Measurements from ENCODE around the gene MCF2L.
"Not testable (repeated sequence)": the region's sequence is repeated elsewhere in the genome, so short reads cannot be mapped to it uniquely, and the experiment has no call there.

Gene MCF2L

GRCh38 chr13:113065406-113066141 is 96.6 kb downstream of the MCF2L start:
- DNase-seq (ENCODE audit: low spot score) = no peak

DNA sequence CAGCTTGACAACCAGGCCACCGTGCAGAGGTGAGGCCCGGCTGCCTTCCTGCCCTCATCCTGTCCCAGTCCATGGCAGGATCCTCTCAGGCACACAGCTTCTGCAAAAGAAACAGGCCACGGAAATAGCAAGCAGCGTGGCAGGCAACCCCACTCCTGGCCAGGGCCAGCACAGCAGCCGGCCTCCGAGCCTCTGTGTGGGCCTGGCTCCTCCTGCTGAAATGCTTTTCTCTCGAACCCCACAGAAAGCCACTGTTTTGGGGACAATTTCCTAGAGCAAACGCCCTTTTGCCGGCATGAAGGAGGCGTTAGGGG is 97.1 kb downstream of the MCF2L start:
- DNase-seq (ENCODE audit: low spot score) = no peak

GRCh38 chr13:113066746-113067145 is 97.7 kb downstream of the MCF2L start:
- no peak for DNase-seq (ENCODE audit: low spot score)

DNA sequence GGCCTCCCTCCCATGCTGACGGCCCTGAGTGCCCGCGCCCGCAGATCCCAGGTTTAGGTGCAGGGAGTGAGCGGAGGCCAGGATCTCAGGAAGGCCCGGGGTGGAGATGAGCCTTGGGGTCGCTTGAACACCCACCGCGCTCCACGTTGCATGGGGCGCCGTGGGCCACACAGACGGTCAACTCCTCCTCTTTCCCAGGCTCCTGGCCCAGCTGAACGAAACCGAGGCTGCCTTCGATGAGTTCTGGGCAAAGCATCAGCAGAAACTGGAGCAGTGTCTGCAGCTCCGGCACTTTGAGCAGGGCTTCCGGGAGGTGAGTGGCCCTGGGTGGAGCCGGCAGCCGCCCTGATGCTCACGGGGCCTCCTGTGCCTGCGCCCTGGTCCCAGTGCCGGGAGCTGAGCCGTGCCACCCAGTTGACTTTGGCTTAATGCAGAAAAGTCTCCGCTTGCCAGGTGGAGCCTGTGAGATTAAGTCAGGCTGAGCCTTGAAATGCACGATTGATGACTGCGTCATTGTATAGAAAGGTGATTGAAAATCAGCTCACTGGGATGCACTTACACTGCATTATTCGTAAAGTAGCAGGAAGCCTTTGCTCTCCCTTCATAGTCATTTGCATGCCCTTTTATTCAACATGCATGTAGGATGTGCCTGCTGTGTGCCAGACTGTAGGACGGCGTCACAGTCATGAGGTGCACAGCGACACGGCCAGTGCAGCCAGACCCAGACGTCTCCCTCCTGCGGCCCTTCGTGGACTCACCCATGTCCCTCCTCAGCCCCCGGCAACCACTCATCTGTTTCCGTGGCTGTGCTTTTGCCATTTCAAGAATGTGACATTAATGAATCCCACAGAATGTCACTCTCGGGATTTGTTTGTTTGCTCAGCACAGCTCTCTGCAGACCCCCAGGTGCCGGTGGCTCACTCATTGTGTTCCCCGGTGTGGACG is 101.1 kb downstream of the MCF2L start:
- no peak for DNase-seq (ENCODE audit: low spot score)

- no peak for DNase-seq (ENCODE audit: low spot score)
These were observed 101.8 kb downstream of the MCF2L start for GRCh38 chr13:113070855-113071254.

DNA sequence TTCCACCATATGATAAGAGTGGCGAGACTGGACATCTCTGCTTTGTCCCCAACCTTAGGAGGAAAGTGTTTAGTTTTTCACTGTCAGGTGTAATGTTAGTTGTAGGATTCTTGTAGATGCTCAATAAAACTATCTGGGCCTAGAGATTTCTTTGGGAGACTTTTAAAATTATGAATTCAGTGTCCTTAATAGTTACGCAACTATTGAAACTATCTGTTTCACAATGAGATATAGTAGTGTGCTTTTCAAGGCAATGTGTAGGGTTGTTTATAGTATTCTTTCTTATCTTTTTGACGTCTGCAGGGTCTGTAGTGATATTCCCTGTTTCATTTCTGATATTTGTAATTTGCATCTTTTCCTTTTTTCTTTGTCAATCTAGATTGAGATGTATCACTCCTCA is 103.4 kb downstream of the MCF2L start:
- no peak for DNase-seq (ENCODE audit: low spot score)

GRCh38 chr13:113073942-113074341 is 104.9 kb downstream of the MCF2L start:
- no peak for DNase-seq (ENCODE audit: low spot score)

DNA sequence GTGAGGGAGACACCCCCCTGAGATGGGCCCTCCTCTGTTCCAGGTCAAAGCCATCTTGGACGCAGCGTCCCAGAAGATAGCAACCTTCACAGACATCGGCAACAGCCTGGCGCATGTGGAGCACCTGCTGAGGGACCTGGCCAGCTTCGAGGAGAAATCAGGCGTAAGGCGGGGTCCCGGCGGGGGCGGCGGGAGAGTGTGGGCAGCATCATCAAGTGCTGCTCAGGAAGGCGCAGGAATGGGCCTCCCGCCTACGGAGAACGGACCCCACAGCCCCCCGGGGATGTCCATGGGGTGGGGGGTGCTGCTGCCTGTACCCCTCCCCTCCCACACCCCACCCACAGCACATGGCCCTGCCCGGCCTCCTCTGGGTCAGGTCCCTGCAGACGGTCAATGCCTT is 105.4 kb downstream of the MCF2L start:
- DNase-seq (ENCODE audit: low spot score) = no peak

DNA sequence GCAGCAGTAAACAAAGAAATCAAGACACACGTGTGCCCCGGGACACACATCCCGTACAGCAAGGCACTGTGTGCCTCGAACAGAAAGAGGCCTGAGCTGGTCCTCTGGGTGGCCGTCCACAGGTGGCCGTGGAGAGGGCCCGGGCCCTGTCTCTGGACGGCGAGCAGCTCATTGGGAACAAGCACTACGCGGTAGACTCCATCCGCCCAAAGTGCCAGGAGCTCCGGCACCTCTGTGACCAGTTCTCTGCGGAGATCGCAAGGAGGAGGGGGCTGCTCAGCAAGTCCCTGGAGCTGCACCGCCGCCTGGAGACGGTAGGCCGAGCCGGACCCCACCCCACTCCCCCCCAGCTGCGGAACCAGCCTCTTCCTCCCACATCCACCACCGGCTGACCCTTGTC is 105.9 kb downstream of the MCF2L start:
- DNase-seq (ENCODE audit: low spot score) = no peak

GRCh38 chr13:113075711-113076110 is 106.7 kb downstream of the MCF2L start:
- DNase-seq (ENCODE audit: low spot score) = no peak

DNA sequence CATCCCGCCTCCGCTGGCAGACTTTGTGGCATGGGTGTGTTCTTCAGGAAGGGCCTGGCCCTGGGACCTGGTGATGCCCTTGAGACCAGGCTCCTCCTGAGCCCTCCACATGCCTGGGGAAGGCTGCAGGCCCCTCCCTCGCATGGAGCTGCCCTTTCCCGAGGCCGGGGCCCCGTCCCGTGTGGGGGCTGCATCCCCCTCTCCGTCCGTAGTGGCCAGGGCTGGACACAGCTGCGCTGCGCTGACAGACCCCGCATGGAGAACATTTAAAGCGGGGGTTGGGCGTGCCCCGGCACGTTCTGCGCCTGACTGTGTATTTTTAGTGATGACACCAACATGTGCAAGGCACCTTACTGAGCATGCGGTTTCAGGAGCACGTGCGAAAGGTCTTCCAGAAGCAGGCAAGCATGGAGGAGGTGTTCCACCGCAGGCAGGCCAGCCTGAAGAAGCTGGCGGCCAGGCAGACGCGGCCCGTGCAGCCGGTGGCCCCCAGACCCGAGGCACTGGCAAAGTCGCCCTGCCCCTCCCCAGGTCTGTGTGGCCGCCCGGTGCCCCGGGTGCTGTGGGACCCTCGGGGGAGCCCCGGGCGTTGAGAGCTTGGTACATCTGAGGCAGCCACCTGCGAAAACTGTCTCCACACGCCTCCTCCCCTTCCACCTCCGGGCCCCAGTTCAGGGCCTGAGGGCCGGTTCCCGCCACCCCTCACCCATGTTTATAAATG is 107.8 kb downstream of the MCF2L start:
- no peak for DNase-seq (ENCODE audit: low spot score)

DNA sequence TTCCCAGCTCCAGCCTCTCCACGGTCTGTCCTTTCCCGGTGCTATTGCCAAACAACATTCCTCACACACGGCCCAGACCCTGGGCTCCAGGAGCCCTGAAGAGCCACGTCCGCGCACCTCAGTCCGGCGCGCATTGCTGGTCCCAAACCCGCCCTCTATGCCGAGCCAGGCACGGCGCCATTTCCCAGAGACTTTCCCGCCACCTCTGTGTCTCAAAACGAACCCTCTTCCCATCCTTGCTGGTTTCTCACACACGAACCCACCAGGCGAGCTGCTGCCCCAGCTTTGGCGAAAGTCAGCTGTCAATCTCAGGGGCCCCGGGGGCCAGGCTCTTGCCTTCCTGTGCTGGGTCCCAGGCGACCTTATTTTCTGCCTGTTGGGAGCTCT is 108.5 kb downstream of the MCF2L start:
- no peak for DNase-seq (ENCODE audit: low spot score)

DNA sequence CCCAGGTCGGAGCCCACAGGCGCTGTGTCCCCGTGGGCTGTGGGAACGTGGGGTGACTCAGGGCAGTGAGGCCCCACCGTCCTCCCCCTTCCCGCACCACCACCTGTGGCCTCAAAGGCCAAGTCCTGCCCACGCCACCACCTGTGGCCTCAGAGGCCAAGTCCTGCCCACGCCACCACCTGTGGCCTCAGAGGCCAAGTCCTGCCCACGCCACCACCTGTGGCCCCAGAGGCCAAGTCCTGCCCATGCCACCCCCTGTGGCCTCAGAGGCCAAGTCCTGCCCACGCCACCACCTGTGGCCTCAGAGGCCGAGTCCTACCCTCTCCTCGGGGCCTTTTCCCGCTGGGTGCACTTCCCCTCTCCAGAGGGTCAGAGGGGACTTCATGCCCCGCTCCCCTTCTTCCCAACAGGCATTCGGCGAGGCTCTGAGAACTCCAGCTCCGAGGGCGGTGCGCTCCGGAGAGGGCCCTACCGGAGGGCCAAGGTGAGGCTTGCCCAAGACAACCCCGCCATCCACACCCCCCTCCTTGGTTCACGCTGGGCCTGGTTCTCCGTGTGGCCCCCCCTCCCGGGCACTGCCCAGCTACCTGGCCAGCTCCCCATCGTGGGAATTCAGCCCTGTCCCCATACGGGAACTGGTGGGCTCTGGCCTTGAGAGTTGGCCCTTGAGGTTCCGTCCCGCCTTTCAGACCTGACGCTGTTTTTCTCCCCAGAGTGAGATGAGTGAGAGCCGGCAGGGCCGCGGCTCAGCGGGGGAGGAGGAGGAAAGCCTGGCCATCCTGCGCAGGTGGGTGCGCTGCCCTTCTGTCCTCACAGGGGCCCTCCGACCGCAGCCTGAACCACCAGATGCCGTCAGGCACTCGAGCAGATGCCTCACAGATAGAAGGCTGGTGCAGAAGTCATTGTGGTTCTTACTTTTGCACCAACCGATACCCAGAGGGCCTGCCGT is 109.2 kb downstream of the MCF2L start:
- no peak for DNase-seq (ENCODE audit: low spot score)

DNA sequence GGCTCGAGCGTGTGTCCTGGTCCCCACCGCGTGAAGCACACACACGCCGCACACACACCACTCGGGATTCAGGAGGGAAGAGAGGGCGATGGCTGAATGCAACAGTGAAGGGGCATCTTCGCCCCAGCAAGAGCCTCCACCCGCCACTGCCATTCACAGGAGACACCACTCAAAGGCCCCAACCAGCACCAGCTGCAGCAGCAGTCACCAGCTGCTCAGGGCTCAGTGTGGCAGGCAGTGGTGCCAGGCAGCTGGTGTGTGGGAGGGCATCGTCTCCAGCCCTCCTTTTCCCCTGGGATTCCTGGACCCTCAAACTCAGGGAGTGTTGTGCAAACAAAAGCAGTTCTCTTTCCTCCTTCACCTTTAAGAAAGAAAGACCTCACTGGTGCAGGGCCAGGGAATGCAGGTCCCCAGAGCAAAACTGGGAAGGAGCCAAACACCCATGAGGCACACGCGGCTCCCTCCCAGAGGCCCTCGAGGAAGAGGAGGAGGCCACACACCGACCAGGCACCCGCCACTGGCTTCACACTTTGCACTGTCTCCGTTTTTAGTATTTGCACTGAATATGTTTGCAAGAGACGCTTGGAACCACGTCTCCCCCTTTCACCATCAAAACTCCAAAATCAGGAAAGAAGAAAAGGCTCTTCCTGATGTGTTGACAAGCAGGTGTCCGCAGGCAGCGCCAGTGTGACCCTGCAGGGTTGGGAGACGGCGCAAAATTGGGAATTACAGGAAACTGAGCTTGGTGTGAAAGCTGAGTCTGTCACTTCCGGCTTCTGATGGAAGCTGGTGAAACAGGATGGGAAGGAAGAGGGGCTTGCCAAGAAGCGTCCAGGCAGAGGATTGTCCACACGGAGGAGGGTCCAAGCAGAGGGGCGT is 110.1 kb downstream of the MCF2L start:
- DNase-seq (ENCODE audit: low spot score) = no peak

- not testable (repeated sequence) for DNase-seq (ENCODE audit: low spot score)
These were observed 110.7 kb downstream of the MCF2L start for GRCh38 chr13:113079781-113080080.

DNA sequence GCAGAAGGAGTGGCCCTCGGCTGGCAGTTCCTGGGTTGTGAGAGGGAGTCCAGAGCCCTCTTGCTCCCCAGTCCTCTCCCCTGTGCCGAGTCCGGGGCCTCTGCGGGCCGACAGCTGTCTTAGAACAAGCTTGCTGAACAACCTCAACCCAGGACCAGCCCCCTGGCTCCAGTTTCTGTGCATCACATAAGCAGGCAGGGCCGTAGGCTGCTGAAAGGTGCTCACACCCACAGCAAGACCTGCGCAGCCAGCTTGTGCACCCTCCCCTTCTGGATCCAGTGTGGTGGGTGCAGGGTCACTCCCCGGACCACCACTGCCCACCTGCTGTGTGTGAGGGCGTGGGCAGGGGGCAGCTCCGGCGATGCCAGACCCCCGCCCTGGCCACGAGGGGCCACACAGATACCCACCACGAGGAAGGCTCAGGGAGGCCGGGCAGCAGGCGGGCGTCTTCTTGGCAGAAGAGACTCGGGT is 111.4 kb downstream of the MCF2L start:
- DNase-seq (ENCODE audit: low spot score) = no peak

DNA sequence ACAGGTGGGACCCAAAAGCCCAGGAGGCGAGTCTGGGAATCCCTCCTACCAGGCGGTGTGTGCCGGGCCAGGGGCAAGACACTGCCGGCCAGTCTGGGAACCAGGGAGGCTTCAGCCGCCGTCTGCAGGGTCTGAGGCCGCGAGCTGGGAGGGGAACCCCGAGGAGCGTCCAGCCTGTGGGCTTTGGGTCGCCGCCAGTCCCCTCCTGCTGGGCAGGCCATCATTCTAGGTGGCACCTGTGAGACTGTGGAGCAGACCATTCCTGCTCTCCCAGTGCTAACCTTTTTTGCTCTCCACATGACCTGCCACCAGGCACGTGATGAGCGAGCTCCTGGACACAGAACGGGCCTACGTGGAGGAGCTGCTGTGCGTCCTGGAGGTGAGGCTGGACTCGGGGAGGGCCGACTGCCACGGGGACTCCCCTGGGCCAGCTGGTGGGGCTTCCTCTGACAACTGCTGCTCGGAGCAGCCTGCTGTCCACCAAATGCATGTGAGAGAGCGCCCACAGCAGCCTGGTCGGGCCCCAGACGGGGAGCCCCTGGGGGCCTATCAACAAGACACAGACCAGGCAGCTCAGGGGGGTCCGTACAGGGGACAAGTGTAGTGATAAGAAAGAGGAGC is 112.0 kb downstream of the MCF2L start:
- DNase-seq (ENCODE audit: low spot score) = no peak

- no peak for DNase-seq (ENCODE audit: low spot score)
These were observed 113.4 kb downstream of the MCF2L start for GRCh38 chr13:113082198-113083021.

DNA sequence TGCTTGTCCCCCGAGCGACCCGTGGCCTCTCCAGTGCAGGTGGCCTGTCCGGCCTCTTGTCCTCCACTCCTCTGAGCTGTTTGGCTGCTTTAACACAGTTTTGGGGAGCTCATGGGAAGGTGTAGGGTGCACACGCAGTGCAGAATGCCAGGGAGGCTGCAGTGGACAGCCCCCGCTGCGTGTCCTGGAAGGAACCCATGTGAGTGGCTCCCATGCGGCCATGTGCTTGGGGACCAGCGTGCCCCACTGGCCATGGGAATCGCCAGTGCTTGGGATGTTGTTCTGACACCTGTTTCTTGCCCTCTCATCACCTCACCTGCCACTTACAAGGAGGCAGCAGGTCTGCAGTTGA is 114.0 kb downstream of the MCF2L start:
- DNase-seq (ENCODE audit: low spot score) = no peak

Data from activated CD4-positive, alpha-beta T cell treated with anti-CD3 and anti-CD28 coated beads, Interleukin-2, Interleukin-4, amounts not matched to agents 100 ng/mL and 50 ng/mL, durations not matched to agents 16 hours and 8 hours (primary cell).